GM12874 (cell line): ENCODE data around the gene SLC5A6.

Source experiments
- CTCF ChIP-seq: IDR thresholded peaks from 2 replicates; pipeline ENCODE4 v1.5.1; 2011; ENCODE audit warnings: low read depth, mild to moderate bottlenecking, control low read depth, low read length, moderate library complexity; ENCODE audit not compliant: insufficient read depth

Gene SLC5A6

GRCh38 chr2:27236136-27236535, 24.1 kb upstream of the SLC5A6 start:
- no peak for TF ChIP-seq CTCF

- no peak for TF ChIP-seq CTCF
Observed at GRCh38 chr2:27233341-27233740, 21.3 kb upstream of the SLC5A6 start.

- no peak for TF ChIP-seq CTCF
Observed at GRCh38 chr2:27231921-27232320, 19.9 kb upstream of the SLC5A6 start.

GRCh38 chr2:27227501-27227900, 15.4 kb upstream of the SLC5A6 start:
- no peak for TF ChIP-seq CTCF

GRCh38 chr2:27225526-27225925, 13.5 kb upstream of the SLC5A6 start:
- no peak for TF ChIP-seq CTCF

- no peak for TF ChIP-seq CTCF
Observed at GRCh38 chr2:27223416-27223815, 11.3 kb upstream of the SLC5A6 start.

- TF ChIP-seq CTCF = no peak
Observed at GRCh38 chr2:27222407-27222806, 10.3 kb upstream of the SLC5A6 start.

- TF ChIP-seq CTCF = no peak
Observed at GRCh38 chr2:27221166-27221565, 9.1 kb upstream of the SLC5A6 start.
